ENCODE data around the gene KRCC1.
"Not testable (repeated sequence)": the region's sequence is repeated elsewhere in the genome, so short reads cannot be mapped to it uniquely, and the experiment has no call there.

Gene KRCC1

DNA sequence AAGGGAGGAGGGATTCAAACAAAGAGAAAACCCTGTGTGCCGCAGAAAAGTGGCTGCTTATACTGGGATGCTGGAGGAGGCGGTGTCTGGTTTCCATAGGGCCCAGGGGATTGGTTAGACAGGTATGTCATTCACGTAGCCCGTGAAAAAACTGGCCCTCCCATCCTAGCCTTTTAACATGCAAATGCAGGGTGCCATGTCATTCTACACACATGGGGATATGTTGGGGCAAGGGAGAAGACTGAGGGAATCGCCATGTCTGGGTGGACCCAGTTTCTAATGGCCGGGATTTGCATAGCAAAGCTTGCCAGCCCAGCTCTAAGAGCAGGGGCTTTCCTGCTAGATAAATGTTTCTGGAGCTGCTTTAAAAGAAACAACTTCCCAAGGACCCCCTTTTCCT is 31.1 kb downstream of the KRCC1 start:
- TF ChIP-seq CTCF (IDR thresholded peaks at IDR 0.05; ENCODE audit: low read depth, low read length) = no peak
- no peak for DNase-seq (ENCODE audit: extremely low read depth, low read depth)

DNA sequence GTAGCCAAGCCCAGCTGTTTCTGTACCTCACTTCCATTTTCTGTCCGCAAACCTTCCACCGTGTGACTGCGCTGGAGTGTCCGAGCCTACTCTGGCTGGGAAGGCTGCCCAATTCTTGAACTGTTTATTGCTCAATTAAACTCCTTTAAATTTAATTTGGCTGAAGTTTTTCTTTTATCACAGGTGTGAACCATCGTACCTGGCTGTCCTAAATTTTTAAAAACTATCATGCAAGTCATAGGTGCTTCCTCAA is 33.0 kb downstream of the KRCC1 start:
- no peak for TF ChIP-seq CTCF (IDR thresholded peaks at IDR 0.05; ENCODE audit: low read depth, low read length)
- DNase-seq (ENCODE audit: extremely low read depth, low read depth) = no peak

- TF ChIP-seq CTCF (IDR thresholded peaks at IDR 0.05; ENCODE audit: low read depth, low read length) = no peak
- no peak for DNase-seq (ENCODE audit: extremely low read depth, low read depth)
Observed at GRCh38 chr2:88019985-88020384, 35.6 kb downstream of the KRCC1 start.

GRCh38 chr2:88018909-88019308 is 36.7 kb downstream of the KRCC1 start:
- TF ChIP-seq CTCF (IDR thresholded peaks at IDR 0.05; ENCODE audit: low read depth, low read length) = no peak
- no peak for DNase-seq (ENCODE audit: extremely low read depth, low read depth)

GRCh38 chr2:88018077-88018805 is 37.3 kb downstream of the KRCC1 start:
- DNase-seq (ENCODE audit: extremely low read depth, low read depth) = not testable (repeated sequence)

- DNase-seq (ENCODE audit: extremely low read depth, low read depth) = not testable (repeated sequence)
Observed at GRCh38 chr2:88017780-88018038, 37.9 kb downstream of the KRCC1 start.

GRCh38 chr2:88016960-88017779 is 38.4 kb downstream of the KRCC1 start:
- no peak for DNase-seq (ENCODE audit: extremely low read depth, low read depth)
- TF ChIP-seq CTCF (IDR thresholded peaks at IDR 0.05; ENCODE audit: low read depth, low read length) = no peak

DNA sequence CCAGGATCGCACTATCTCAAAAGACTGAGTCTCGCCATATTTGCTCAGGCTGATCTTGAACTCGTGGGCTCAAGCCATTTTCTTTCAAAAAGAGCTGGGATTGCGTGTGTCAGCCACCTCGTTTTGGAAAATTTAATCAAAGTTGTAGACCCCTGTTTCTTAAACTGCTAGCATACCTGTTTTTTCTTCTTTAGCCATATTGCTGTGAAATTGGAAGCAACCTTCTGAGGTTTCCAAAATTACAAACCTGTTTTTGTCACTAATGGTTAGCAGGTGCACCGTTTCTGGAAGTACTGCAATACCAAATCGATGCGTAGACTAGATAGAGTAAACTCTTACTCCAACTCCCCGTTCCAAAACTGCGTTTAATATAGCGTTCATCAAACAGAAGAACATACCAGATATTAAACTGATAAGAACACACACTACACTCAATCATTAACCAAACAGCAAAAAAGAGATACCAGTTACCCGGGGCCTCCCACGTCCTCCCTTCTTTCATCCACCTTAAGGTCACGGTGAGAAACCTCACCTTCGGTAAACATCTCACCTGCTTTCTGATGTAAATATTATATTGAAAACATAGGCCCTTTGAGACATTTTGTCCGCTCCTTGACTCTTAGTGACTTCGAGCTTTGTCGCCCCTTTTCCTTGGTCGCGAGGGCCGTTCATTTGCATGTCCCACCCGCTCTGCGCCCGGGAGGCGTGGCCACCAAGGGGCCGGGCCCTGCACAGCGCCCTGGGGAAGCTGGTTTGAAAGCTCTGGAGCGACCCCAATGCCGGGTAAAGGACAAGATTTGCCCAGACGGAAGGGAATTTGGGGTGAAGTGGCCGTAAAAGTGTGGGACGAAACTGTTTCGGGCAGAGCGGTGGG is 39.3 kb downstream of the KRCC1 start, which contains the start of gene RNU2-63P:
RNU2-63P (minus strand) TSS at position 462 of the 874 bp plus-strand sequence.
- peak; percentile 16 for DNase-seq (ENCODE audit: extremely low read depth, low read depth)
- TF ChIP-seq CTCF (IDR thresholded peaks at IDR 0.05; ENCODE audit: low read depth, low read length) = no peak

Measured in AG09319 (cell line).